ENCODE measurements around the gene ACSS1.

The ACSS1 gene

DNA sequence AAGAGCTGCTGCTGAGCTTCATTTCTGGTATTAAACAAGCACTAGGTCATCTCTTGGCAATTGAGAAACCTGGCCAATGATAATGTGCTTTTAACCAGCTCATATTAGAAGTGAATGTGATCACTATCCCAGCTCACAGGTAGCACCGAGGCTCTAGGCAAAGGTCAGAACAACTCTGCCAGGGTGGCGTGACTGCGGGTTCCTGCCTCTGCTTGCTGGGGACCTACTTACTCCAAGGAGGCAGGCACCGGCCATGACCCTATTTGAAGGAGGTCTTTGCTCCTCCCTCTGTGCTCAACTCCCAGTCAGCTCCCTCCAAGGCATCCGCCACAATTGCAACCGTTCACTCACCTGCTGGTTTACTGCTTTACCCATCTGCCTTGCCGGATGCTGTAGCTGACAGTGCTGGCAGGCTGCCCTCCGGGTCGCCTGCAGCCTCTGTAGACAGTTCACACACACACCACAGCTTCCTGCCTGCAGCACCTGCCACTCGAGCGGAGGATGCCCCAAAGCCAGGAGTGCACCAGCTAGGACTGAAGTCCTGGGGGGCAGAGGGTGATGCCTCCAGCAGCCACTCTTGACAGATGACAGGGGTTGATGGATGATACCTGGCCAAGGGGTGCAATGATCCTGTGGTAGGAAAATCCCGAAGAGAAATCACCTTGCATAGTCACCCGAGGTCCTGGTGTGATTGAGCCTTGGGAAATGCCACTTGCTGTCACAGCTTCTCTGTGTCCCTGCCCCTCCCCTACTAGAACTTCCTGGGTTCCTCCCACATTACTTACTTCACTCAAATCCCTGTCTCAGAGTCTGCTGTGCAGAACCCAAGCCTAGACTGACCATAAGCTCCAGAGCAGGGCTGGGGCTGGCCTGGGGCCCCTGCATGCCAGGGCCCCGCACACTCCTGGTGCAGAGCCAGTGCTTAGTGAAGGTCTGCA, 32.8 kb upstream of the ACSS1 start:
- TF ChIP-seq TAF1 (IDR thresholded peaks at IDR 0.05; ENCODE audit: borderline replicate concordance, insufficient read depth, low read length) (no peak), FOXP2 (optimal IDR thresholded peaks at IDR 0.05; ENCODE audit: borderline replicate concordance, extremely low read depth, extremely low read length, insufficient read depth) (no peak), SIN3A (IDR thresholded peaks at IDR 0.05; ENCODE audit: borderline replicate concordance, insufficient read depth, low read length) (no peak)

- TF ChIP-seq TAF1 (IDR thresholded peaks at IDR 0.05; ENCODE audit: borderline replicate concordance, insufficient read depth, low read length): no peak
- TF ChIP-seq FOXP2 (optimal IDR thresholded peaks at IDR 0.05; ENCODE audit: borderline replicate concordance, extremely low read depth, extremely low read length, insufficient read depth): no peak
- no peak for TF ChIP-seq SIN3A (IDR thresholded peaks at IDR 0.05; ENCODE audit: borderline replicate concordance, insufficient read depth, low read length)
- TF ChIP-seq, protein P1, sequence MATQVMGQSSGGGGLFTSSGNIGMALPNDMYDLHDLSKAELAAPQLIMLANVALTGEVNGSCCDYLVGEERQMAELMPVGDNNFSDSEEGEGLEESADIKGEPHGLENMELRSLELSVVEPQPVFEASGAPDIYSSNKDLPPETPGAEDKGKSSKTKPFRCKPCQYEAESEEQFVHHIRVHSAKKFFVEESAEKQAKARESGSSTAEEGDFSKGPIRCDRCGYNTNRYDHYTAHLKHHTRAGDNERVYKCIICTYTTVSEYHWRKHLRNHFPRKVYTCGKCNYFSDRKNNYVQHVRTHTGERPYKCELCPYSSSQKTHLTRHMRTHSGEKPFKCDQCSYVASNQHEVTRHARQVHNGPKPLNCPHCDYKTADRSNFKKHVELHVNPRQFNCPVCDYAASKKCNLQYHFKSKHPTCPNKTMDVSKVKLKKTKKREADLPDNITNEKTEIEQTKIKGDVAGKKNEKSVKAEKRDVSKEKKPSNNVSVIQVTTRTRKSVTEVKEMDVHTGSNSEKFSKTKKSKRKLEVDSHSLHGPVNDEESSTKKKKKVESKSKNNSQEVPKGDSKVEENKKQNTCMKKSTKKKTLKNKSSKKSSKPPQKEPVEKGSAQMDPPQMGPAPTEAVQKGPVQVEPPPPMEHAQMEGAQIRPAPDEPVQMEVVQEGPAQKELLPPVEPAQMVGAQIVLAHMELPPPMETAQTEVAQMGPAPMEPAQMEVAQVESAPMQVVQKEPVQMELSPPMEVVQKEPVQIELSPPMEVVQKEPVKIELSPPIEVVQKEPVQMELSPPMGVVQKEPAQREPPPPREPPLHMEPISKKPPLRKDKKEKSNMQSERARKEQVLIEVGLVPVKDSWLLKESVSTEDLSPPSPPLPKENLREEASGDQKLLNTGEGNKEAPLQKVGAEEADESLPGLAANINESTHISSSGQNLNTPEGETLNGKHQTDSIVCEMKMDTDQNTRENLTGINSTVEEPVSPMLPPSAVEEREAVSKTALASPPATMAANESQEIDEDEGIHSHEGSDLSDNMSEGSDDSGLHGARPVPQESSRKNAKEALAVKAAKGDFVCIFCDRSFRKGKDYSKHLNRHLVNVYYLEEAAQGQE (IDR thresholded peaks at IDR 0.05; ENCODE audit: insufficient read depth in 1 of 2, low read depth in 2 of 2, low read length in 2 of 2): no peak
- no peak for TF ChIP-seq POLR2AphosphoS5 (IDR thresholded peaks at IDR 0.05; ENCODE audit: low read depth, low read length)
Measured at GRCh38 chr20:25089662-25090061, 31.7 kb upstream of the ACSS1 start.

GRCh38 chr20:25089096-25089495, 31.2 kb upstream of the ACSS1 start:
- TF ChIP-seq TAF1 (IDR thresholded peaks at IDR 0.05; ENCODE audit: borderline replicate concordance, insufficient read depth, low read length) (no peak), FOXP2 (optimal IDR thresholded peaks at IDR 0.05; ENCODE audit: borderline replicate concordance, extremely low read depth, extremely low read length, insufficient read depth) (no peak), POLR2AphosphoS5 (IDR thresholded peaks at IDR 0.05; ENCODE audit: low read depth, low read length) (no peak), SIN3A (IDR thresholded peaks at IDR 0.05; ENCODE audit: borderline replicate concordance, insufficient read depth, low read length) (no peak)
- TF ChIP-seq, protein P1 (IDR thresholded peaks at IDR 0.05; ENCODE audit: insufficient read depth in 1 of 2, low read depth in 2 of 2, low read length in 2 of 2): no peak

- TF ChIP-seq TAF1 (IDR thresholded peaks at IDR 0.05; ENCODE audit: borderline replicate concordance, insufficient read depth, low read length) (no peak), FOXP2 (optimal IDR thresholded peaks at IDR 0.05; ENCODE audit: borderline replicate concordance, extremely low read depth, extremely low read length, insufficient read depth) (no peak), POLR2AphosphoS5 (IDR thresholded peaks at IDR 0.05; ENCODE audit: low read depth, low read length) (no peak), SIN3A (IDR thresholded peaks at IDR 0.05; ENCODE audit: borderline replicate concordance, insufficient read depth, low read length) (no peak)
- TF ChIP-seq, protein P1 (IDR thresholded peaks at IDR 0.05; ENCODE audit: insufficient read depth in 1 of 2, low read depth in 2 of 2, low read length in 2 of 2): no peak
Measured at GRCh38 chr20:25088267-25088666, 30.3 kb upstream of the ACSS1 start.

DNA sequence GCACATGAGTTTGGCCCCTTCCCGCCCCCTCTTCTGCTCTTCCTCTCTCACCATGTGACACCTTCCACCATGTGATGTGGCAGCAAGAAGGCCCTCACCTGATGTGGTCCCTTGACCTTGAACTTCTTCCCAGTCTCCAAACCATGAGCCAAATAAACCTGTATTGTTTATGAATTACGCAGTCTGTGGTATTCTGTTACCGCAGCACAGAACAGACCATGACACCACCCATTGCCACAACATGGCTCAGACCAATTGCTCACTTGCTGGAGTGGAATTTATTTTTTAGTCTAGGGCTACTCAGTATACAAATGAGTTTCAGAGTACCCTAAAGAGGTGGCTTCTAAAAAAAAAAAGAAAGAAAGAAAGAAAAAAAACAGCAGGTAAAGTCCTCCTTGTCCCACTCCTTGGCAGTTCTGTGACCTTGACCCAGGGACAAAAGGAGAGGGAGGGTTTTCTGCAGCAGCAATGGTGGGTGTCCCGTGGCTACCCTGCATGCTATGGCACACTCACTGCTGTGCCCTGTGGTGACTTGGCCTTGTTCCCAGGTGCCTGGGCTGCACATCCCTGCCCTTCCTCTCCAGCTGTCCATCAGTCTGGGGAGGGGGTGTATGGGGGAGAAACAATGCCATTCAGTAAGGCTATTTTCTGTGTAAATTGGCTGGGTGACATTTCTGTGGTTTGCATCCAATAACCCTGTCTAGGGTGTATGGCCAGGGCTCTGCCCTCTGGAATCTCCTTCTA, 29.4 kb upstream of the ACSS1 start:
- TF ChIP-seq TAF1 (IDR thresholded peaks at IDR 0.05; ENCODE audit: borderline replicate concordance, insufficient read depth, low read length) (no peak), SIN3A (IDR thresholded peaks at IDR 0.05; ENCODE audit: borderline replicate concordance, insufficient read depth, low read length) (no peak), POLR2AphosphoS5 (IDR thresholded peaks at IDR 0.05; ENCODE audit: low read depth, low read length) (no peak), FOXP2 (optimal IDR thresholded peaks at IDR 0.05; ENCODE audit: borderline replicate concordance, extremely low read depth, extremely low read length, insufficient read depth) (no peak)
- TF ChIP-seq, protein P1 (IDR thresholded peaks at IDR 0.05; ENCODE audit: insufficient read depth in 1 of 2, low read depth in 2 of 2, low read length in 2 of 2): no peak

Data from PFSK-1 (cell line).